B cell (primary cell): Measurements from ENCODE around the gene BMPER. TPM values are rescaled to one million over a fixed set of nuclear protein-coding genes. Genes with fewer than 3 reads are reported as not detected.

Experiments used
- ATAC-seq: fragments of 200-7000 bp; cut with Tn5 transposase; one replicate; pipeline ENCODE4 v1.10.0; 2021; ENCODE audit warnings: low read depth, mild to moderate bottlenecking, moderate number of reproducible peaks, moderate library complexity
- CTCF ChIA-PET: fragments of 350-600 bp; sonication (Branson Sonifier 250); formaldehyde crosslinking; loops from one replicate; lab custom pipeline; 2021; ENCODE audit warnings: antibody characterized with exemption, inconsistent platforms; lab: Charles Lee
- POLR2A ChIA-PET: fragments of 350-600 bp; sonication (Branson Sonifier 250); formaldehyde crosslinking; loops from one replicate; lab custom pipeline; 2021; ENCODE audit warnings: antibody characterized with exemption; lab: Charles Lee
- DNase-seq: peaks from one replicate; pipeline ENCODE4 v3.0.0; 2013
- H2AFZ ChIP-seq: 2 replicates; pipeline ENCODE4 v1.6.1; 2012; ENCODE audit warnings: mild to moderate bottlenecking, low read depth, low read length; ENCODE audit not compliant: insufficient read depth, poor library complexity, severe bottlenecking
- H3K27ac ChIP-seq, 2 donors: 1 replicate in 1 of 2; 2 replicates in 1 of 2; pipeline ENCODE4 v1.5.1; 2012 to 2013; ENCODE audit warnings: low read length in 2 of 2, mild to moderate bottlenecking in 2 of 2, moderate library complexity in 1 of 2
- H3K27me3 ChIP-seq, 4 experiments: fragments of 200-600 bp in 1 of 4; sonication (generic) in 1 of 4; replicated peaks in 1 of 4; 1 replicate in 2 of 4; 2 replicates in 2 of 4; pipeline versions ENCODE4 v1.6.1 to v1.7.0; 2013 to 2016; ENCODE audit warnings: low read length in 3 of 4, mild to moderate bottlenecking in 2 of 4, mixed read lengths in 1 of 4, moderate library complexity in 1 of 4; ENCODE audit not compliant: insufficient read depth in 4 of 4, control insufficient read depth in 3 of 4; ENCODE audit errors: control extremely low read depth in 1 of 4
- H3K36me3 ChIP-seq, 2 experiments: replicated peaks in 1 of 2; 1 replicate in 1 of 2; 2 replicates in 1 of 2; pipeline versions ENCODE4 v1.6.1 to v1.7.1; 2013; ENCODE audit warnings: low read length in 1 of 2; ENCODE audit not compliant: insufficient read depth in 2 of 2, control insufficient read depth in 1 of 2; ENCODE audit errors: control extremely low read depth in 1 of 2, extremely low read depth in 1 of 2
- H3K4me1 ChIP-seq, 2 donors: fragments of 200-600 bp in 1 of 2; sonication (generic) in 1 of 2; 1 replicate in 1 of 2; 2 replicates in 1 of 2; pipeline versions ENCODE4 v1.5.1 to v1.6.1; 2013 to 2017; ENCODE audit warnings: low read length in 2 of 2; ENCODE audit not compliant: control insufficient read depth in 2 of 2, insufficient read depth in 2 of 2
- H3K4me2 ChIP-seq: replicated peaks from 2 replicates; pipeline ENCODE3; 2012; ENCODE audit warnings: mild to moderate bottlenecking, low read depth, low read length; ENCODE audit not compliant: poor library complexity, severe bottlenecking
- H3K4me3 ChIP-seq, 5 experiments: fragments of 200-600 bp in 1 of 5; sonication (generic) in 1 of 5; 1 replicate in 3 of 5; 2 replicates in 2 of 5; pipeline versions ENCODE4 v1.5.1 to v1.7.0; 2011 to 2016; ENCODE audit warnings: low read length in 4 of 5, mild to moderate bottlenecking in 4 of 5, low read depth in 2 of 5, control low read depth in 1 of 5, moderate library complexity in 1 of 5; ENCODE audit not compliant: insufficient read depth in 1 of 5; ENCODE audit errors: control extremely low read depth in 1 of 5, extremely low read depth in 1 of 5
- H3K79me2 ChIP-seq: fragments of 200-600 bp; sonication (generic); one replicate; pipeline ENCODE4 v1.6.0; 2016; ENCODE audit warnings: low read length; ENCODE audit not compliant: control insufficient read depth, insufficient read depth
- H3K9ac ChIP-seq: fragments of 200-600 bp; sonication (generic); 2 replicates; pipeline ENCODE4 v1.6.1; 2017; ENCODE audit warnings: mild to moderate bottlenecking, low read length, moderate library complexity
- H3K9me3 ChIP-seq, 3 donors: one replicate each; pipeline versions ENCODE4 v1.6.1 to v1.7.1; 2013; ENCODE audit warnings: low read length in 2 of 3; ENCODE audit not compliant: control insufficient read depth in 2 of 3, insufficient read depth in 1 of 3; ENCODE audit errors: control extremely low read depth in 1 of 3
- H4K20me1 ChIP-seq: 2 replicates; pipeline ENCODE4 v1.6.0; 2012; ENCODE audit warnings: mild to moderate bottlenecking, low read length; ENCODE audit not compliant: insufficient read depth, control insufficient read depth, poor library complexity, severe bottlenecking
- H3K27ac Mint-ChIP-seq: one replicate; pipeline ENCODE4 v1.8.0; 2021; ENCODE audit warnings: mixed read lengths
- H3K27me3 Mint-ChIP-seq: one replicate; pipeline ENCODE4 v1.8.0; 2021; ENCODE audit warnings: mixed read lengths
- H3K4me1 Mint-ChIP-seq: one replicate; pipeline ENCODE4 v1.8.0; 2021; ENCODE audit warnings: mixed read lengths
- H3K4me3 Mint-ChIP-seq: one replicate; pipeline ENCODE4 v1.8.0; 2021; ENCODE audit warnings: mixed read lengths
- H3K9me3 Mint-ChIP-seq: one replicate; pipeline ENCODE4 v1.8.0; 2022; ENCODE audit warnings: mixed read lengths; ENCODE audit not compliant: insufficient read depth
- EZH2 ChIP-seq: IDR thresholded peaks from 2 replicates; pipeline ENCODE4 v1.6.1; 2012; ENCODE audit warnings: borderline replicate concordance, low read depth, mild to moderate bottlenecking, moderate library complexity, low read length; ENCODE audit not compliant: insufficient read depth, poor library complexity, severe bottlenecking
- WGBS: methylation state at CpG from one replicate; pipeline ENCODE4 v1.1.5; 2013; ENCODE audit warnings: missing lambda C conversion rate; ENCODE audit not compliant: insufficient coverage; 5-methylcytosine and 5-hydroxymethylcytosine counted together
- intact Hi-C: fragments of 100-400 bp; cut with micrococcal nuclease; formaldehyde crosslinking; loops from one replicate; pipeline ENCODE4 v1.10.0; 2022
- polyA plus RNA-seq: library from polyadenylated mRNA; depleted of rRNA; stranded (reverse); fragments of >200 nt; gene quantifications from 2 replicates; pipeline ENCODE4 v1.2.3, GENCODE V29; 2012
- total RNA-seq, 2 donors: library from RNA; stranded (reverse); fragments of 120-200 nt in 1 of 2; gene quantifications; 1 replicate in 1 of 2; 2 replicates in 1 of 2; pipeline versions ENCODE4 v1.2.3 to v1.2.4, GENCODE V29; 2013 to 2022
- TF ChIP-seq, protein P1 (sequence below): fragments of 200-600 bp; IDR thresholded peaks from one replicate; pipeline ENCODE4 v1.8.0; 2022; ENCODE audit warnings: antibody characterized with exemption, mild to moderate bottlenecking

BMPER gene
- total and polyA plus RNA-seq, 2 donors (not counting 1 experiment from before 2014, with no cell fraction given): not detected

DNA sequence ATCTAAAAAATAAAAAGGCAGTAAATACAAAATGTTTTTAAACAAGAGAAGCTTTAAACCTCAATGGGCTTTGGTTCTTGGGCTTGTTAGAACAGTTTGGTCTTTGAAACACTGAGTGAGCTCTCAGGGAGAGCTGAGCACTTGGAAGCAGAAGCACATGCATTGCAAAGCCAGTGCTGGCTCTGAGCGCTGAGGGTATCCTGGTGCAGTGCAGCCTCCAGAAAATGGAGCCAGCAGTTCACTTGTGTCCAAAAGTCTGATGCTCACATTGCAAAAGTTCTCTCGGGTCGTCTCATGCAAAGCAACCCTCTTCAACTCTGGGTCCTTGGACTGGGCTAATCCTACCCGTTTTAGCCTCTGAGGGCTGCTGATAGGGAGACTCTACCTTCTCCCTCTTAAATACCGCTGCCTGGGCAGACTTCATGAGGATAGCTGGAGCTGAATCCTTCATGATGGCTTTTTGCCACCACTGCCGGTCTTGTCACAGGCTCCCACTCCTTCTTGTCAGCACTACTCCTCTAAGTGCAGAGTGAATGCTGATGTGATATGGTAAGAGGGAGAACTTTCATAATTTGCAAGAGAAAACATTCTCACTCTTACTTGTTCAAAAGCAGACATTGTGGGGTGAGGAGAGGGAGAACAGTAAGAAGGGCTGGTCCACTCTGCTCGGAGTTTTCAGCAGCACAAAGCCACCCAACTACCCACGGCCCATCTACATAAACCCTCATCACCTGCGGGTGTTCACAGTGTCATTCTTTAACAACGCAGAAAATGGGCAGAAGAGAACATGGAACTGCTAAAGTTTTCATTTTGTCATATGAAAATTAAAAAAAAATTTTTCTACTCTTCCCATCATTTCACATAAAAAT lies 42.2 kb upstream of the BMPER start:
- H4K20me1 ChIP-seq: no peaks in the 10 kb centered on the region
- 72% methylated on average over 4 of the region's 10 CpGs for WGBS
- no peak for TF ChIP-seq EZH2
- TF ChIP-seq, protein P1, sequence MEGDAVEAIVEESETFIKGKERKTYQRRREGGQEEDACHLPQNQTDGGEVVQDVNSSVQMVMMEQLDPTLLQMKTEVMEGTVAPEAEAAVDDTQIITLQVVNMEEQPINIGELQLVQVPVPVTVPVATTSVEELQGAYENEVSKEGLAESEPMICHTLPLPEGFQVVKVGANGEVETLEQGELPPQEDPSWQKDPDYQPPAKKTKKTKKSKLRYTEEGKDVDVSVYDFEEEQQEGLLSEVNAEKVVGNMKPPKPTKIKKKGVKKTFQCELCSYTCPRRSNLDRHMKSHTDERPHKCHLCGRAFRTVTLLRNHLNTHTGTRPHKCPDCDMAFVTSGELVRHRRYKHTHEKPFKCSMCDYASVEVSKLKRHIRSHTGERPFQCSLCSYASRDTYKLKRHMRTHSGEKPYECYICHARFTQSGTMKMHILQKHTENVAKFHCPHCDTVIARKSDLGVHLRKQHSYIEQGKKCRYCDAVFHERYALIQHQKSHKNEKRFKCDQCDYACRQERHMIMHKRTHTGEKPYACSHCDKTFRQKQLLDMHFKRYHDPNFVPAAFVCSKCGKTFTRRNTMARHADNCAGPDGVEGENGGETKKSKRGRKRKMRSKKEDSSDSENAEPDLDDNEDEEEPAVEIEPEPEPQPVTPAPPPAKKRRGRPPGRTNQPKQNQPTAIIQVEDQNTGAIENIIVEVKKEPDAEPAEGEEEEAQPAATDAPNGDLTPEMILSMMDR: no peak
- intact Hi-C loops: no loop called here
- no peaks in the 10 kb centered on the region for H3K4me1 ChIP-seq
- H3K79me2 ChIP-seq: no peaks in the 10 kb centered on the region
- Mint-ChIP-seq H3K4me3 (no peak overlapping the region), H3K9me3 (no peaks in the 10 kb centered on the region), H3K4me1 (no peaks in the 10 kb centered on the region), H3K27me3 (peaks cover 13% of the 10 kb centered on the region), H3K27ac (no peak overlapping the region)
- no peak overlapping the region for H3K9ac ChIP-seq
- H3K36me3 ChIP-seq: no peaks in the 10 kb centered on the region
- peaks cover 0 to 4% (median under 1%) of the 10 kb centered on the region in 4 experiments for H3K27me3 ChIP-seq
- no peak overlapping the region for H3K27ac ChIP-seq
- no peak for DNase-seq
- no peaks in the 10 kb centered on the region for H3K9me3 ChIP-seq
- ATAC-seq: no peak
- CTCF ChIA-PET: no interaction called here
- H3K4me3 ChIP-seq: no peak overlapping the region
- no peak overlapping the region for H2AFZ ChIP-seq
- H3K4me2 ChIP-seq: no peak overlapping the region
- POLR2A ChIA-PET: no interaction called here

DNA sequence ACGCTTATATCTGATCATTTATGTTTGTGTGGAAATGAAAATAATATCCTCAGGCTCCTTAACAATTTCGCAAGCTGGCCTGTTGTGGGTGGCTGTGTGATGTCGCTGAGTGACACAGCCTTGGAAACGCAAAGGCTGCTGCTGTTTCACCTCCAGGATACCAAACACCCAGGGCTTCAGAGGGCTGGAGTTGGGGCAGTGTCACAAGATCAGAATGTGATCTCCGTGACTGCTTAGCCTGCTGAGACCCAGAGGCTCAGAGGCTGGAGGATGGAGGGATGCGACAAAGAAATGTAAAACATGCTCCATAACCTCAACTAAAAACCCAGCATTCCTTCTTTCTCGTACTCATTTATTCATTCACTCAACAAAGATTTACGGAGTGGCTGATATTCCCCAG lies 37.2 kb upstream of the BMPER start:
- Histone ChIP-seq H3K9me3 (no peaks in the 10 kb centered on the region), H3K36me3 (no peaks in the 10 kb centered on the region), H3K4me2 (no peak overlapping the region), H3K4me3 (no peak overlapping the region), H3K9ac (no peak overlapping the region), H3K4me1 (no peaks in the 10 kb centered on the region), H3K79me2 (no peaks in the 10 kb centered on the region), H2AFZ (no peak overlapping the region), H3K27me3 (peaks cover 0 to under 1% (median 0%) of the 10 kb centered on the region in 4 experiments), H3K27ac (no peak overlapping the region), H4K20me1 (no peaks in the 10 kb centered on the region)
- H3K4me1 Mint-ChIP-seq: no peaks in the 10 kb centered on the region
- no peaks in the 10 kb centered on the region for H3K27me3 Mint-ChIP-seq
- no peak overlapping the region for H3K4me3 Mint-ChIP-seq
- no peak overlapping the region for H3K27ac Mint-ChIP-seq
- no peak for ATAC-seq
- ChIA-PET CTCF (no interaction called here), POLR2A (no interaction called here)
- TF ChIP-seq, protein P1: no peak
- TF ChIP-seq EZH2: no peak
- WGBS: 100% methylated on average over 3 of the region's 8 CpGs
- intact Hi-C loops: no loop called here
- no peaks in the 10 kb centered on the region for H3K9me3 Mint-ChIP-seq
- no peak for DNase-seq
